Measurements from ENCODE around the gene TMEM87B. TPM values are rescaled to one million over a fixed set of nuclear protein-coding genes. Genes with fewer than 3 reads are reported as not detected.

Gene TMEM87B
- total and polyA plus RNA-seq, 2 of the 4 experiments (the other 2 are of a cell fraction), result 6.3 to 12.5 TPM

DNA sequence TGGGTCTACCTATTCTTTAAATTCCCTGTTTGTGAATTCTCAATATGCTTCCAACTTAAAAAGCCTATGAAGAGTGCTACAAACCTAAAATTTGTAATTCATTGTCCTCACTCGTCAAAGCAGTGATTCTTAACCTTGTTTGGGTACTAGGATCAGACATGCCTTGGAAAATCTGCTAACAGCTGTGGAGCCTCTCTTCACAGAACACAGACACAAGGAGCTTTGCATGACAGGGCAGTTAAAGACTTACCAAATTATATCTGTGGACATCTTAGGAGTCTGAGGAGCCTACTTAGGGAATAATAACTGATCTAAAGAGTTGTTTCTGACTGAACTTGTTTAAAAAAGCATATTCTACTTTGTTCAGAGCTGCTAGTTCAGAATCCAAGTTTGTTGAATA is 38.1 kb downstream of the TMEM87B start:
- H3K36me3 ChIP-seq (ENCODE audit: control insufficient read depth, insufficient read depth, low read length), result peaks cover 22% of the 10 kb centered on the region
- H2BK120ac ChIP-seq (ENCODE audit: low read depth, low read length), result peak overlapping the region; percentile 89
- H2AFZ ChIP-seq (replicated peaks; ENCODE audit: low read length, poor library complexity), result no peak overlapping the region
- peak overlapping the region; percentile 96 for H3K18ac ChIP-seq (ENCODE audit: low read depth, low read length)
- peak overlapping the region; percentile 72 for H4K91ac ChIP-seq (ENCODE audit: insufficient read depth, low read depth, low read length)
- H3K14ac ChIP-seq (replicated peaks; ENCODE audit: low read depth, low read length), result peak overlapping the region; percentile 72; the same call in 1 of the 2 replicates
- H3K56ac ChIP-seq (ENCODE audit: extremely low read depth, insufficient read depth, low read length), result peak overlapping the region; percentile 64; the same call in 1 of the 2 replicates
- H3K4me3 ChIP-seq (ENCODE audit: insufficient read depth, low read depth, low read length), result no peak overlapping the region
- no peaks in the 10 kb centered on the region for H3K9me3 ChIP-seq (ENCODE audit: control insufficient read depth, insufficient read depth, low read length)
- H3K4me1 ChIP-seq (ENCODE audit: control insufficient read depth, insufficient read depth, low read length), result peaks cover 15% of the 10 kb centered on the region
- H3K4me2 ChIP-seq (ENCODE audit: low read depth, low read length), result peak overlapping the region; percentile 83
- no peaks in the 10 kb centered on the region for H3K27me3 ChIP-seq (ENCODE audit: control insufficient read depth, insufficient read depth, low read length)
- peak overlapping the region; percentile 69; the same call in 2 of the 3 replicates for H2BK15ac ChIP-seq (ENCODE audit: low read depth, low read length)
- H3K23ac ChIP-seq (ENCODE audit: low read depth, low read length), result peak overlapping the region; percentile 81
- peaks cover 8% of the 10 kb centered on the region for H3K9me1 ChIP-seq (ENCODE audit: insufficient read depth, low read length)
- peak overlapping the region; percentile 85 for H2AK5ac ChIP-seq (ENCODE audit: low read depth, low read length)
- H2AK9ac ChIP-seq (replicated peaks; ENCODE audit: low read depth, low read length, poor library complexity), result peak overlapping the region; percentile 77
- TF ChIP-seq MAZ (IDR thresholded peaks at IDR 0.05; ENCODE audit: borderline replicate concordance, low read depth, low read length) (no peak), CHD1 (IDR thresholded peaks at IDR 0.05; ENCODE audit: low read depth, low read length) (no peak)
- TF ChIP-seq, protein P1, sequence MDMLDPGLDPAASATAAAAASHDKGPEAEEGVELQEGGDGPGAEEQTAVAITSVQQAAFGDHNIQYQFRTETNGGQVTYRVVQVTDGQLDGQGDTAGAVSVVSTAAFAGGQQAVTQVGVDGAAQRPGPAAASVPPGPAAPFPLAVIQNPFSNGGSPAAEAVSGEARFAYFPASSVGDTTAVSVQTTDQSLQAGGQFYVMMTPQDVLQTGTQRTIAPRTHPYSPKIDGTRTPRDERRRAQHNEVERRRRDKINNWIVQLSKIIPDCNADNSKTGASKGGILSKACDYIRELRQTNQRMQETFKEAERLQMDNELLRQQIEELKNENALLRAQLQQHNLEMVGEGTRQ (IDR thresholded peaks at IDR 0.05; ENCODE audit: low read depth, low read length), result no peak
- ChIA-PET CTCF (interaction anchor here (1.1 kb wide), 2 partner anchors 18 to 28 kb away, joined by 3 to 4 read pairs; no protein-coding TSS in a partner anchor), POLR2A (ENCODE audit: unreplicated experiment) (no interaction called here)
- H4K20me1 ChIP-seq (ENCODE audit: insufficient read depth, low read length), result no peaks in the 10 kb centered on the region
- H3K4ac ChIP-seq (ENCODE audit: low read depth, low read length), result peak overlapping the region; percentile 76
- H3K79me1 ChIP-seq (ENCODE audit: low read depth in 1 of 2, low read length in 2 of 2), result peaks cover 9 to 47% of the 10 kb centered on the region in 2 experiments
- WGBS, 2 experiments (ENCODE audit: extremely low coverage in 2 of 2, insufficient read length in 1 of 2), result no CpG with 5 or more reads among the region's 1 CpG
- peak overlapping the region; percentile 84; the same call in 1 of the 2 replicates for H3K27ac ChIP-seq (ENCODE audit: insufficient read depth, low read length)
- intact Hi-C loops (cut with micrococcal nuclease) (loop anchor here (1.0 kb wide), 1 partner anchor 37 kb away; no protein-coding TSS in a partner anchor), in situ Hi-C loops (cut with MboI; ENCODE audit: low sequenced_read_pairs) (no loop called here), dilution Hi-C loops (cut with HindIII; ENCODE audit: low sequenced_read_pairs, unreplicated experiment) (no loop called here)
- peak overlapping the region; percentile 97 for H4K5ac ChIP-seq (ENCODE audit: low read depth, low read length)
- no peak overlapping the region for H3K9ac ChIP-seq (ENCODE audit: low read depth, low read length)
- peak; percentile 46 for ATAC-seq (ENCODE audit: low read depth)
- peak overlapping the region; percentile 91 for H2BK5ac ChIP-seq (ENCODE audit: low read depth, low read length, poor library complexity, severe bottlenecking)
- peak overlapping the region; percentile 51 to 75 for H4K8ac ChIP-seq (ENCODE audit: low read depth in 2 of 2, low read length in 2 of 2)
- H2BK20ac ChIP-seq (ENCODE audit: low read depth, low read length), result peak overlapping the region; percentile 73
- peak; percentile 29 for DNase-seq
- BruUV-seq (replicated peaks), result no TSS peak

Data from IMR-90 (cell line).